ENCODE results near the gene NR2C1.

The NR2C1 gene

GRCh38 chr12:95083938-95084337 is 10.5 kb upstream of the NR2C1 start:
- peak; percentile 31 for DNase-seq

- DNase-seq, result no peak
These were observed 10.1 kb upstream of the NR2C1 start for GRCh38 chr12:95083471-95083870.

GRCh38 chr12:95077341-95077740 is 3.9 kb upstream of the NR2C1 start:
- no peak for DNase-seq

GRCh38 chr12:95074766-95075165 is 1.3 kb upstream of the NR2C1 start:
- DNase-seq, result no peak

GRCh38 chr12:95073698-95074520 is 491 bp upstream of the NR2C1 start:
- no peak for DNase-seq

GRCh38 chr12:95070378-95070777 is 3.0 kb downstream of the NR2C1 start:
- DNase-seq, result no peak

GRCh38 chr12:95066091-95066855 is 7.1 kb downstream of the NR2C1 start:
- DNase-seq, result no peak

GRCh38 chr12:95060951-95061350 is 12.5 kb downstream of the NR2C1 start:
- no peak for DNase-seq

GRCh38 chr12:95059984-95060383 is 13.4 kb downstream of the NR2C1 start:
- no peak for DNase-seq

GRCh38 chr12:95057424-95057823 is 16.0 kb downstream of the NR2C1 start:
- DNase-seq, result no peak

- DNase-seq, result no peak
These were observed 18.4 kb downstream of the NR2C1 start for GRCh38 chr12:95055057-95055456.

- no peak for DNase-seq
These were observed 19.2 kb downstream of the NR2C1 start for GRCh38 chr12:95054206-95054605.

- no peak for DNase-seq
These were observed 22.2 kb downstream of the NR2C1 start for GRCh38 chr12:95051241-95051640.

- DNase-seq, result no peak
These were observed 35.5 kb downstream of the NR2C1 start for GRCh38 chr12:95037906-95038305.

GRCh38 chr12:95034750-95035149 is 38.7 kb downstream of the NR2C1 start:
- DNase-seq, result no peak

GRCh38 chr12:95022477-95022876 is 50.9 kb downstream of the NR2C1 start:
- DNase-seq, result no peak

- DNase-seq, result no peak
These were observed 55.9 kb downstream of the NR2C1 start for GRCh38 chr12:95017482-95017881.

- DNase-seq, result no peak
These were observed 57.3 kb downstream of the NR2C1 start for GRCh38 chr12:95016120-95016519.

GRCh38 chr12:95014554-95014953 is 58.9 kb downstream of the NR2C1 start:
- DNase-seq, result no peak

- no peak for DNase-seq
These were observed 67.2 kb downstream of the NR2C1 start for GRCh38 chr12:95006206-95006605.

GRCh38 chr12:95004610-95005009 is 68.8 kb downstream of the NR2C1 start:
- no peak for DNase-seq

- no peak for DNase-seq
These were observed 69.5 kb downstream of the NR2C1 start for GRCh38 chr12:95003921-95004272.

GRCh38 chr12:95003213-95003920 is 70.1 kb downstream of the NR2C1 start, which contains the start of gene NDUFA12:
Gene NDUFA12, minus strand, starts transcription at chr12:95003697. Its CDS starts 17 bp downstream, at chr12:95003680.
- DNase-seq, result peak; percentile 96
